Erythroblast (primary cell): ENCODE data around the gene GTPBP6.

ENCODE experiments used
- GATA1 ChIP-seq: IDR thresholded peaks from 2 replicates; pipeline ENCODE4 v1.6.1; 2011; ENCODE audit warnings: low read depth, mild to moderate bottlenecking, control low read depth, low read length, moderate library complexity
- POLR2A ChIP-seq: IDR thresholded peaks from 2 replicates; pipeline ENCODE4 v1.6.1; 2011; ENCODE audit warnings: mild to moderate bottlenecking, low read length

GRCh38 chrX:307261-308111 is 11.1 kb downstream of the GTPBP6 start:
- TF ChIP-seq POLR2A (no peak), GATA1 (no peak)
